Memory B cell (primary cell): ENCODE measurements around the gene PLEKHM2.

Experiments
- ATAC-seq: fragments of 150-1000 bp; cut with Tn5 transposase; 2 replicates; pipeline ENCODE4 v1.10.0; 2021; ENCODE audit warnings: low read depth, mild to moderate bottlenecking, moderate library complexity
- DNase-seq, 2 donors: peaks; one replicate each; pipeline ENCODE4 v3.0.0; 2022; ENCODE audit warnings: low spot score in 2 of 2
- H3K27ac Mint-ChIP-seq: one replicate; pipeline ENCODE4 v1.8.0; 2022; ENCODE audit warnings: mild to moderate bottlenecking, moderate library complexity, mixed read lengths
- H3K27me3 Mint-ChIP-seq: one replicate; pipeline ENCODE4 v1.8.0; 2022; ENCODE audit warnings: mixed read lengths
- H3K36me3 Mint-ChIP-seq: one replicate; pipeline ENCODE4 v1.8.0; 2022; ENCODE audit warnings: mild to moderate bottlenecking, mixed read lengths
- H3K4me1 Mint-ChIP-seq: one replicate; pipeline ENCODE4 v1.8.0; 2022; ENCODE audit warnings: mixed read lengths
- H3K4me3 Mint-ChIP-seq: one replicate; pipeline ENCODE4 v1.8.0; 2022; ENCODE audit warnings: mild to moderate bottlenecking, moderate library complexity, mixed read lengths
- H3K9me3 Mint-ChIP-seq: one replicate; pipeline ENCODE4 v1.8.0; 2022; ENCODE audit warnings: mixed read lengths

The PLEKHM2 gene

DNA sequence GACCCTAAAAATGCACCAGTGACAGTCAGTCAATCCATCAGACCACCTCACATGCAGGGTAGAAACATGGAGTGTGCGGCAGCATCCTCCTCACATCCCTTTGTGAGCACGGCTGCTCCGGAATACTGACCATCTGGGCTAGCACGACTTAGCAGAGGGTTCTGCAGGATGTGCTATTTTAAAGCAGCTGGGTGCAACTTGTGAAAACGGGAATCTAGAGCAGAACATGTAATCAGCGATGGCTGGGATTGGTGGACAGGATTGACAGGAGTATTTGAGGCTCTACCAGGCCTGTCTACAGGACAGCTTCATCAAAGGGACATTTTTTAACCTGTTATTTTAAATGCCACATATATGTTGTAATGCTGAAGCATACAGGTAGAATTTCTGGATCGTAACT, 16.8 kb upstream of the PLEKHM2 start:
- H3K9me3 Mint-ChIP-seq = no peaks in the 10 kb centered on the region
- peaks cover 2% of the 10 kb centered on the region for H3K4me1 Mint-ChIP-seq
- no peak for DNase-seq
- no peak overlapping the region for H3K4me3 Mint-ChIP-seq
- no peaks in the 10 kb centered on the region for H3K36me3 Mint-ChIP-seq
- H3K27me3 Mint-ChIP-seq = no peaks in the 10 kb centered on the region
- no peak for ATAC-seq
- no peak overlapping the region for H3K27ac Mint-ChIP-seq

DNA sequence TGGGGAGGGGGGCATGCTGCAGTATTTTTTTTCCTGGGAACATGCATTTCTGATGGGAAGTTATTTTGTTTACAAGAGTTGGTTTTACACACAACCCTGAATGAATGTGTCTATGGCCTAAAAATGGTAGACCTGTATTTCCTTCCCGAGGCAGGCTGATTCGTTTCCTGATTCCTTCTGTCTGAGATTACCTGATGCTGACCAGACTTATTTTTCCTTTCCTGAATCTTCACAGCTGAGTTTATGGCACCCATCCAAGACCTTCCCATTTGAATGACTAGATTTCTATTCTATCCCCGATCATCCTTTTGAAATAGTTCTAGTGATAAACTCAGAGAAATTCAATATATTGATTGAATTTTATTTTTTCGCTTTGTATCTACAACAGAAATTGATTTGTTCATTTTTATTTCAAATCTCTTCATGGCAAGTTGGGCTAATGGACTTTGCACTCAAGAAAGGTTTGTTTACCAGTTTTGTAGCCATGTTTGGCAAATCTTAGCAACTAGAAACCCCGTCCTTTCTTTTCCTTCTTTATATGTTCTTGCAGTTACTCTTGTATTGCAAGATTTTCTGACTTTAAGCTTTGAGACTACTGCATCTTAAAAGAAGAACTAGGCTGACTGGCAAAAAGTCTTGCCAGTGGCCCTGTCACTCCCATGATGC, 15.9 kb upstream of the PLEKHM2 start:
- Mint-ChIP-seq H3K4me3 (no peak overlapping the region), H3K9me3 (no peaks in the 10 kb centered on the region), H3K36me3 (no peaks in the 10 kb centered on the region), H3K4me1 (peaks cover 2% of the 10 kb centered on the region), H3K27me3 (no peaks in the 10 kb centered on the region), H3K27ac (no peak overlapping the region)
- no peak for ATAC-seq
- no peak for DNase-seq

DNA sequence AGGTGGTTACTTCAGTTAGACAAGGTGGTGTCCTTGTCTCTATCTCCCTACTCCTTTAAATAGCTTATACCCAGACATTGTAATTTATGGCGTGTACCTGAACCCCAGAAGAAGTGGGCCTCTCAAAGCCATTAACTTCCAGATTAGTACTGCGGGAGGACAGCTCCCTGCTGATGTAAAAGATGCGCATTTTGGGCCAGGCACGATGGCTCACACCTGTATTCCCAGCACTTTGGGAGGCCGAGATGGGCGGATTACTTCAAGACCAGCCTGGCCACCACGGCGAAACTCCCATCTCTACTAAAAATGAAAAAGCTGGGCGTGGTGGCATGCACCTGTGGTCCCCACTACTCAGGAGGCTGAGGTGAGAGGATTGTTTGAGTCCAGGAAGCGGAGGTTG, 15.0 kb upstream of the PLEKHM2 start:
- Mint-ChIP-seq H3K27me3 (no peaks in the 10 kb centered on the region), H3K27ac (no peak overlapping the region), H3K4me3 (no peak overlapping the region), H3K36me3 (no peaks in the 10 kb centered on the region), H3K4me1 (peaks cover 2% of the 10 kb centered on the region), H3K9me3 (no peaks in the 10 kb centered on the region)
- no peak for ATAC-seq
- DNase-seq = no peak

- DNase-seq = no peak
- peaks cover 2% of the 10 kb centered on the region for H3K4me1 Mint-ChIP-seq
- peak overlapping the region; percentile 4 for H3K27ac Mint-ChIP-seq
- no peak for ATAC-seq
- no peaks in the 10 kb centered on the region for H3K36me3 Mint-ChIP-seq
- H3K9me3 Mint-ChIP-seq = no peaks in the 10 kb centered on the region
- H3K4me3 Mint-ChIP-seq = no peak overlapping the region
- H3K27me3 Mint-ChIP-seq = no peaks in the 10 kb centered on the region
Observed at GRCh38 chr1:15669864-15670263, 14.3 kb upstream of the PLEKHM2 start.

DNA sequence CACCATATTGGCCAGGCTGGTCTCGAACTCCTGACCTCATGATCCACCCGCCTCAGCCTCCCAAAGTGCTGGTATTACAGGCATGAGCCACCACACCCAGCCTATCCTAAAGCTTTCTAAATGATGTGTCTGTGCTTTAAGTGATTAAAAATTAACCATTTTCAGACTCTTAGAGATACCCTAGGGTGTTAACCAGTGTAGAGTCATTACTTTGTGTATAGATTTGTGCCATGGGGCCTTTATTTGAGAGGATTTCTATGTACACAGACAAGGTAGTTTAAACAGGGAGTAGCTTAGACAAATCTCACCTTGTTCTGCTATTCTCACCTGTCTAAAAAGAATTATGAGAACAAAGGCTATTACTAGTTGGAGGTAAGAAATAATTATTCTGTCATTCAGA, 12.7 kb upstream of the PLEKHM2 start:
- Mint-ChIP-seq H3K9me3 (no peaks in the 10 kb centered on the region), H3K27ac (peak overlapping the region; percentile 4), H3K4me1 (peaks cover 7% of the 10 kb centered on the region), H3K36me3 (no peaks in the 10 kb centered on the region), H3K27me3 (no peaks in the 10 kb centered on the region), H3K4me3 (no peak overlapping the region)
- ATAC-seq (no peak), DNase-seq (no peak)

DNA sequence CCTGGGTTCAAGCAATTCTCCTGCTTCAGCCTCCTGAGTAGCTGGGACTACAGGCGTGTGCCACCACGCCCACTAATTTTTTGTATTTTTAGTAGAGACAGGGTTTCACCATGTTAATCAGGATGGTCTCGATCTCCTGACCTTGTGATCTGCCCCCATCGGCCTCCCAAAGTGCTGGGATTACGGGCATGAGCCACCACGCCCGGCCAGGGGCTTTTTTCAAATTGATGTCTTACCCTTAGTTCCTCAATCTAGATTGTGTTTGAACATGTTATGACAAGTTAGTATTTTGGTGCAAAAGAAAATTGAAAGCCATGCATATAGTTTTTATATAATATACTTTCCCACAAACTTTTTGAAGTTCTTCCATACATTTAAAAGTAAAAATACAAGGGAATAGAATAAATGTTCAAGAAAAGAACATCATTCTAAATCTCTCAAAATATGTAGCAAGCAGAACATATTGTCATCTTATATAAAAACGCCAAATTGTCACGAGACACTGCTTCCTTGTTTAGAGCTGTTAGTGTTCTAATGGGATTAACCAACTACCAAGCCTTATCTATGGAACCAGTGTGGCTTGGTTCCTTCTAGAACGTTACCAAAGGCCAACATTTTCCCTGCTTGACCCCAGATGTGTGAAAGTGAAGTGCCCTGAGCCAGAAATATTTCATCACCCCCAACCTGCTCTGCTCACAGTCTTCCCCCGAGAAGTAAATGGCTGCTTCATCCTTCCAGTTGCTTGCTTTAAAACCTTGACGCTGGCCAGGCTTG, 9.5 kb upstream of the PLEKHM2 start:
- DNase-seq = no peak
- no peaks in the 10 kb centered on the region for H3K9me3 Mint-ChIP-seq
- no peak for ATAC-seq
- H3K27me3 Mint-ChIP-seq = no peaks in the 10 kb centered on the region
- H3K27ac Mint-ChIP-seq = no peak overlapping the region
- H3K4me3 Mint-ChIP-seq = no peak overlapping the region
- no peaks in the 10 kb centered on the region for H3K36me3 Mint-ChIP-seq
- H3K4me1 Mint-ChIP-seq = peaks cover 12% of the 10 kb centered on the region

DNA sequence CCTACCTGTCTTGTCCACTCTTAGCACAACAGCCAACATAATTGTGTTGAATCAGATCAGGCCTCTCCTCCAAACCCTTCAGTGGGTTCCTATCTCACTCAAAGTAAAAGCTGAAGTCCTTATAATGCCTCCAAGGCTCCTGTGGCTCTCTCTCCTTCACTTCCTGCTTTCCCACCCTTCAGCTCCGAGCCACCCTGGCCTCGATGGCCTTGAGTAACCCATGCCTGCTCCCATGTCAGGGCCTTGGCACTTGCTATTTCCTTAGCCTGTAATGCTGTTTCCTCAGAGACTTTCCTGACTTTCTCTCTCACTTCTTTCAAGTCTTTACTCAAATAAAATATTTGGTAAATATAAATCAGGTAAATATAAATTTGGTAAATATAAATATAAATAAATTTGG, 8.1 kb upstream of the PLEKHM2 start:
- DNase-seq (no peak), ATAC-seq (no peak)
- no peaks in the 10 kb centered on the region for H3K9me3 Mint-ChIP-seq
- no peaks in the 10 kb centered on the region for H3K27me3 Mint-ChIP-seq
- H3K4me1 Mint-ChIP-seq = peaks cover 19% of the 10 kb centered on the region
- H3K4me3 Mint-ChIP-seq = no peak overlapping the region
- no peaks in the 10 kb centered on the region for H3K36me3 Mint-ChIP-seq
- H3K27ac Mint-ChIP-seq = no peak overlapping the region

DNA sequence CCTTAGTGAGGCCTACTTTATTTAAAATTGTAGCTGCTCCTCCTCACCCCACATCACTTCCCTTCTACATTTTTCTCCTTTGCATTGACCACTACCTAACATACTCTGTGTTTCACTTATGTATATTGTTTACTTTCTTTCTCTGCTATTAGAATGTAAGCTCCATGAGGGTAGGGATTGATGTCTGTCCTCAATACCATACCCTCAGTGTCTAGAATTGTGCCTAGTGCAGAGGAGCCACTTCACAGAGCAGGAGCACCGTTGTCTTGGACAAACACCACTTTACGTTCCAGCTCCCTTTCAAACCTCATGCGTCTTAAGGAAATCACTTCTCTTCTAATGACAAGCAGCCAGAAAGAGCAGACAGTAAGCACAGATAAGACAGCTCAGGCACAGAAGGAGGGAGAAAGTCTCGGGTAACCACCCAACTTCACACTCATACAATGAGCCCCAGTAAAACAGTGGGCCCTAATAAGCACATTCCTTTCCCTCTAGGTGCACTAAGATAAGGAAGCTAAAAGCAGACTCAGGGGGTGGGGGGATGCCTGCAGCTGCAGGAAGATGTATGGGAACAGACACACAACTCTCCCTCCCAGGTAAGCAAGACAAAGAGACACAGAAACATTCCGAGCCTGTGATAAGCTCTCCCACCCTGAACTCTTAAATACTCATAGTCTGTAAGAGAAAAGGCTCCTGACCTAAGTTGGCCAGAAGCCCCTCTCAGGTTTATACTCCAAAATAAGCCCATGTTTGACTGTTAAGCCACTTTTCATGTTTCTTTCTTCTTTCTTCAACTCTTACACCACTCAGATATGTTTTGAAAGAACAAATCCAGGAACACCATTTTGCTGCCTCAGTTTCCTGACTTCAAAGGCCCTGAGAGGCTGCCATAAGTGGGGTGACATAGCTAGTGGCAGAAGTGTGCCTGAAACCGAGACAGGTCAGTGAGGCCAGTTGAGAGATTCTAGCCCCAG, 7.1 kb upstream of the PLEKHM2 start:
- H3K27ac Mint-ChIP-seq = no peak overlapping the region
- DNase-seq = no peak
- no peak overlapping the region for H3K4me3 Mint-ChIP-seq
- H3K27me3 Mint-ChIP-seq = no peaks in the 10 kb centered on the region
- H3K9me3 Mint-ChIP-seq = no peaks in the 10 kb centered on the region
- no peaks in the 10 kb centered on the region for H3K36me3 Mint-ChIP-seq
- peaks cover 26% of the 10 kb centered on the region for H3K4me1 Mint-ChIP-seq
- ATAC-seq = no peak

- Mint-ChIP-seq H3K27ac (no peak overlapping the region), H3K27me3 (no peaks in the 10 kb centered on the region), H3K4me3 (no peak overlapping the region), H3K9me3 (no peaks in the 10 kb centered on the region), H3K4me1 (peaks cover 33% of the 10 kb centered on the region), H3K36me3 (no peaks in the 10 kb centered on the region)
- DNase-seq = no peak
- ATAC-seq = peak; percentile 39
Observed at GRCh38 chr1:15678578-15678977, 5.5 kb upstream of the PLEKHM2 start.

DNA sequence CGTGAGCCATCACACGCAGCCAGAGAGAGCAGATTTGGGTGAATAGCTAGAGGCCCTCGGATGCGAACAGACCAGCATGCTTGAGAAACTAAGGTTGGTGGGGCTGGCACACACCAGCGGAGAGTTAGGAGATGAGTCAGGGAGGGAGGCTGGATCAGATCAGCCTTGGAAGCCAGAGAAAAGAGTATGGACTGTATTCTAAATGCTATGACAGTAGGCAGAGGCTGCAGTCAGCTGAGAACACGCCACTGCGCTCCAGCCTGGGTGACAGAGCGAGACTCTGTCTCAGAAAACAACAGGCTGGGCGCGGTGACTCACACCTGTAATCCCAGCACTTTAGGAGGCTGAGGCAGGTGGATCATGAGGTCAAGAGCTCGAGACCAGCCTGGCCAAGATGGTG, 4.0 kb upstream of the PLEKHM2 start:
- ATAC-seq = no peak
- Mint-ChIP-seq H3K4me1 (peaks cover 35% of the 10 kb centered on the region), H3K36me3 (no peaks in the 10 kb centered on the region), H3K9me3 (no peaks in the 10 kb centered on the region), H3K27me3 (no peaks in the 10 kb centered on the region), H3K27ac (no peak overlapping the region), H3K4me3 (no peak overlapping the region)
- DNase-seq = no peak

GRCh38 chr1:15680561-15681348, 3.4 kb upstream of the PLEKHM2 start:
- peaks cover 34% of the 10 kb centered on the region for H3K4me1 Mint-ChIP-seq
- H3K4me3 Mint-ChIP-seq = no peak overlapping the region
- no peaks in the 10 kb centered on the region for H3K36me3 Mint-ChIP-seq
- peak overlapping the region; percentile 95 for H3K27ac Mint-ChIP-seq
- no peak for ATAC-seq
- H3K27me3 Mint-ChIP-seq = no peaks in the 10 kb centered on the region
- H3K9me3 Mint-ChIP-seq = no peaks in the 10 kb centered on the region
- no peak for DNase-seq

- peak; percentile 68 to 70 for DNase-seq
- peaks cover 35% of the 10 kb centered on the region for H3K4me1 Mint-ChIP-seq
- no peaks in the 10 kb centered on the region for H3K27me3 Mint-ChIP-seq
- no peaks in the 10 kb centered on the region for H3K9me3 Mint-ChIP-seq
- ATAC-seq = peak; percentile 78
- H3K4me3 Mint-ChIP-seq = peak overlapping the region; percentile 81
- no peaks in the 10 kb centered on the region for H3K36me3 Mint-ChIP-seq
- peak overlapping the region; percentile 95 for H3K27ac Mint-ChIP-seq
Observed at GRCh38 chr1:15681349-15682292, 2.5 kb upstream of the PLEKHM2 start.

DNA sequence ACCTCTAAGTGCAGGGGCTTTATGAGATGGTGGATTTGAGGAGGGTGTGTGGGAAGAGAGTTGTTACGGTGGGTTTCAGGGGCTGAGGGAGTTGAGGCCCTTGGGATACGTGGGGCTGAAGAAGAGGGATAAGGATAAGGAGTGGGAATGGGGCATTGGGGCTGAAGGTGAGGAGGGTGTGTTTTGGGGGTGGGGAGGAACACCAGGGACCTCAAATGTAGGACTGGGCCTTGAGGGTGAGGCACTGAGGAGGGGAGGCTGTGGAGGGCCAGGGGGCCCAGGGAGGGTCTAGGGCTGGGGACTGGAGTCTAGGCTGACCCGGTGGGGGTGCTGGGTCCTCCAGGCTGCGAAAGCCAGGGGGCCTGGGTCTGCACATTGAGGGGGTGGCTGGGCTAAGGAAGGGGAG, 1.2 kb upstream of the PLEKHM2 start:
- H3K36me3 Mint-ChIP-seq = peaks cover 1% of the 10 kb centered on the region

More for the DNA sequence above, 1.2 kb upstream of the PLEKHM2 start:
- H3K4me3 Mint-ChIP-seq = peak overlapping the region; percentile 81
- H3K27ac Mint-ChIP-seq = peak overlapping the region; percentile 95
- DNase-seq (peak in 1 of 2 donors; percentile 20), ATAC-seq (no peak)
- H3K27me3 Mint-ChIP-seq = no peaks in the 10 kb centered on the region
- H3K9me3 Mint-ChIP-seq = no peaks in the 10 kb centered on the region
- peaks cover 39% of the 10 kb centered on the region for H3K4me1 Mint-ChIP-seq
